GM23338 (cell line): Measurements from ENCODE around the gene CDX1. TPM values are rescaled to one million over a fixed set of nuclear protein-coding genes. Genes with fewer than 3 reads are reported as not detected.

Experiments used
- ATAC-seq: fragments of 200-7000 bp; cut with Tn5 transposase; 3 replicates; pipeline ENCODE4 v1.9.1; 2020
- DNase-seq: peaks from one replicate; pipeline ENCODE4 v3.0.0-alpha.2; 2015; ENCODE audit warnings: low spot score
- H2AFZ ChIP-seq: fragments of 200-600 bp; sonication (generic); 2 replicates; pipeline ENCODE4 v1.8.0; 2016; ENCODE audit warnings: antibody characterized with exemption, mild to moderate bottlenecking, moderate library complexity
- H3F3A ChIP-seq: fragments of 200-600 bp; sonication (generic); replicated peaks from 2 replicates; pipeline ENCODE4 v1.8.0; 2017; ENCODE audit warnings: antibody characterized with exemption, mixed run types, low read depth
- H3K27ac ChIP-seq: fragments of 200-600 bp; sonication (generic); 2 replicates; pipeline ENCODE4 v1.6.1; 2016; ENCODE audit warnings: low read depth
- H3K27me3 ChIP-seq: fragments of 200-600 bp; sonication (generic); 2 replicates; pipeline ENCODE4 v1.8.0; 2016; ENCODE audit warnings: mild to moderate bottlenecking, mixed run types, moderate library complexity; ENCODE audit not compliant: insufficient read depth
- H3K36me3 ChIP-seq: fragments of 200-600 bp; sonication (generic); 2 replicates; pipeline ENCODE4 v1.8.0; 2016; ENCODE audit warnings: mild to moderate bottlenecking; ENCODE audit not compliant: insufficient read depth
- H3K4me1 ChIP-seq: fragments of 200-600 bp; sonication (generic); 2 replicates; pipeline ENCODE4 v1.8.0; 2016; ENCODE audit warnings: mild to moderate bottlenecking, moderate library complexity; ENCODE audit not compliant: insufficient read depth
- H3K4me2 ChIP-seq: fragments of 200-600 bp; sonication (generic); 2 replicates; pipeline ENCODE4 v1.7.1; 2017; ENCODE audit warnings: mixed run types
- H3K4me3 ChIP-seq: fragments of 200-600 bp; sonication (generic); 2 replicates; pipeline ENCODE4 v1.6.1; 2016; ENCODE audit warnings: mixed run types
- H3K79me2 ChIP-seq: fragments of 200-600 bp; sonication (generic); replicated peaks from 2 replicates; pipeline ENCODE4 v1.8.0; 2017; ENCODE audit warnings: mild to moderate bottlenecking; ENCODE audit not compliant: insufficient read depth
- H3K9me2 ChIP-seq: fragments of 200-600 bp; sonication (generic); 2 replicates; pipeline ENCODE4 v1.8.0; 2017; ENCODE audit not compliant: insufficient read depth
- H4K20me1 ChIP-seq: fragments of 200-600 bp; sonication (generic); replicated peaks from 2 replicates; pipeline ENCODE4 v1.8.0; 2017; ENCODE audit warnings: mild to moderate bottlenecking; ENCODE audit not compliant: insufficient read depth
- H3K27ac Mint-ChIP-seq: 2 replicates; pipeline ENCODE4 v1.8.0; 2020; ENCODE audit warnings: inconsistent platforms, mild to moderate bottlenecking, moderate library complexity, mixed read lengths
- H3K27me3 Mint-ChIP-seq: 3 replicates; pipeline ENCODE4 v1.8.0; 2022; ENCODE audit warnings: low read depth, mild to moderate bottlenecking, moderate library complexity, mixed read lengths, inconsistent platforms; ENCODE audit not compliant: insufficient read depth, poor library complexity
- H3K36me3 Mint-ChIP-seq: 3 replicates; pipeline ENCODE4 v1.8.0; 2021; ENCODE audit warnings: low read depth, mild to moderate bottlenecking, inconsistent platforms, moderate library complexity, mixed read lengths
- H3K4me1 Mint-ChIP-seq: 3 replicates; pipeline ENCODE4 v1.8.0; 2020; ENCODE audit warnings: mild to moderate bottlenecking, inconsistent platforms, mixed read lengths
- H3K4me3 Mint-ChIP-seq: 3 replicates; pipeline ENCODE4 v1.8.0; 2021; ENCODE audit warnings: moderate library complexity, mild to moderate bottlenecking, inconsistent platforms, mixed read lengths
- H3K9me3 Mint-ChIP-seq: 3 replicates; pipeline ENCODE4 v1.8.0; 2020; ENCODE audit warnings: moderate library complexity, mild to moderate bottlenecking, inconsistent platforms, mixed read lengths
- CREB1 ChIP-seq: fragments of 250-450 bp; sonication (Bioruptor Pico); IDR thresholded peaks from 2 replicates; pipeline ENCODE4 v1.5.0; 2020; ENCODE audit warnings: low read depth, mild to moderate bottlenecking, moderate library complexity
- ETS1 ChIP-seq: IDR thresholded peaks from 2 replicates; pipeline ENCODE4 v1.6.1; 2016; ENCODE audit warnings: antibody characterized with exemption
- EZH2 ChIP-seq: fragments of 200-600 bp; sonication (generic); IDR thresholded peaks from one replicate; pipeline ENCODE4 v1.8.0; 2017; ENCODE audit warnings: antibody characterized with exemption, mild to moderate bottlenecking, low read depth; ENCODE audit not compliant: unreplicated experiment
- EZH2phosphoT487 ChIP-seq: fragments of 200-600 bp; sonication (generic); IDR thresholded peaks from one replicate; pipeline ENCODE4 v1.8.1; 2018; ENCODE audit warnings: antibody characterized with exemption; ENCODE audit not compliant: unreplicated experiment
- JUNB ChIP-seq: IDR thresholded peaks from one replicate; pipeline ENCODE4 v1.6.1; 2016; ENCODE audit warnings: antibody characterized with exemption; ENCODE audit not compliant: unreplicated experiment
- NANOG ChIP-seq: IDR thresholded peaks from 2 replicates; pipeline ENCODE4 v1.6.1; 2016; ENCODE audit warnings: antibody characterized with exemption, borderline replicate concordance
- POLR2AphosphoS5 ChIP-seq: IDR thresholded peaks from 2 replicates; pipeline ENCODE4 v1.6.1; 2016; ENCODE audit warnings: antibody characterized with exemption, low read depth
- REST ChIP-seq: IDR thresholded peaks from one replicate; pipeline ENCODE4 v1.6.1; 2018; ENCODE audit warnings: antibody characterized with exemption; ENCODE audit not compliant: unreplicated experiment
- STAT1 ChIP-seq: IDR thresholded peaks from one replicate; pipeline ENCODE4 v1.6.1; 2016; ENCODE audit warnings: antibody characterized with exemption; ENCODE audit not compliant: unreplicated experiment
- ZNF114 ChIP-seq: fragments of 250-450 bp; sonication (Bioruptor Pico); IDR thresholded peaks from 2 replicates; pipeline ENCODE4 v1.5.0; 2020; ENCODE audit warnings: mild to moderate bottlenecking, moderate library complexity
- ZNF331 ChIP-seq: fragments of 250-450 bp; sonication (Bioruptor Pico); IDR thresholded peaks from 2 replicates; pipeline ENCODE4 v1.5.0; 2020; ENCODE audit warnings: low read depth, mild to moderate bottlenecking, moderate library complexity
- polyA plus RNA-seq: library from polyadenylated mRNA; unstranded; fragments of >200 nt; fragmentation: Nextera tagmentation; extraction: Ambion mirVana; gene quantifications from 2 replicates; pipeline ENCODE4 v1.2.1, GENCODE V29; 2016
- total RNA-seq: library from RNA; depleted of rRNA; stranded (reverse); fragments of >200 nt; shearing (Covaris generic); gene quantifications from 2 replicates; pipeline ENCODE4 v1.2.3, GENCODE V29; 2014
- TF ChIP-seq, protein P1 (sequence below), 2 experiments: fragments of 200-600 bp in 1 of 2; sonication (generic) in 1 of 2; conservative IDR thresholded peaks; 2 replicates each; pipeline versions ENCODE4 v1.5.1 to v1.6.1; 2016 to 2017; ENCODE audit warnings: antibody characterized with exemption in 2 of 2, low read depth in 2 of 2, mild to moderate bottlenecking in 2 of 2, moderate library complexity in 1 of 2
- TF ChIP-seq, protein P2 (sequence below): fragments of 250-450 bp; sonication (Bioruptor Pico); IDR thresholded peaks from 2 replicates; pipeline ENCODE4 v1.5.0; 2020; ENCODE audit warnings: mild to moderate bottlenecking, moderate library complexity

Gene CDX1
- total and polyA plus RNA-seq, 2 experiments from 2014 or later = not detected

DNA sequence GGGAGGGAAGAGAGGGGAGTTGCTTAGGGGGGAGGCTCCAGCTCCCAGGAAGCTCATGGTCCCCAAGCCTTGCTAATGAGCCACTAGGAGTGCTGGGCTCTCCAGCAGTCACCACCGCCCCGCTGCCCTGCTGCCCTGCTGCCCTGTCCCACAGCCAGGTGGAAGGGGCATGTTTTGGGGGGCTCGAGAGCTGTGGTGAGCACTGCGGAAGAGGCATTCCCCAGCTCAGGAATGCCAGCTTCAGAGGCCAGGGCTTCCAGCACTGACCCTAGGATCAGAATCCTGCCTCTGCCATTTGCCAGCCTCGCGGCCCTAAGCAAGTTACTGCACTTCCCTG, 40.2 kb downstream of the CDX1 start:
- H3K36me3 Mint-ChIP-seq = no peaks in the 10 kb centered on the region; the same call in 2 of the 3 replicates
- Histone ChIP-seq H3K36me3 (no peaks in the 10 kb centered on the region), H3K9me2 (no peaks in the 10 kb centered on the region), H3K4me1 (peaks cover 5% of the 10 kb centered on the region), H3K4me2 (no peak overlapping the region), H3K4me3 (no peak overlapping the region), H3K79me2 (no peaks in the 10 kb centered on the region), H4K20me1 (no peaks in the 10 kb centered on the region), H2AFZ (no peak overlapping the region), H3F3A (no peaks in the 10 kb centered on the region), H3K27ac (no peak overlapping the region), H3K27me3 (no peaks in the 10 kb centered on the region)
- H3K4me1 Mint-ChIP-seq = peaks cover 45% of the 10 kb centered on the region
- no peak for ATAC-seq
- H3K27me3 Mint-ChIP-seq = peaks cover 8% of the 10 kb centered on the region
- no peaks in the 10 kb centered on the region; the same call in 2 of the 3 replicates for H3K9me3 Mint-ChIP-seq
- H3K4me3 Mint-ChIP-seq = no peak overlapping the region
- no peak for DNase-seq
- no peak overlapping the region for H3K27ac Mint-ChIP-seq
- TF ChIP-seq EZH2 (no peak), NANOG (no peak), EZH2phosphoT487 (no peak), ZNF331 (CRISPR knock-in tag) (no peak), ETS1 (no peak), ZNF114 (CRISPR knock-in tag) (no peak), REST (no peak), STAT1 (no peak), CREB1 (CRISPR knock-in tag) (no peak), JUNB (no peak), POLR2AphosphoS5 (no peak)
- TF ChIP-seq, protein P1, sequence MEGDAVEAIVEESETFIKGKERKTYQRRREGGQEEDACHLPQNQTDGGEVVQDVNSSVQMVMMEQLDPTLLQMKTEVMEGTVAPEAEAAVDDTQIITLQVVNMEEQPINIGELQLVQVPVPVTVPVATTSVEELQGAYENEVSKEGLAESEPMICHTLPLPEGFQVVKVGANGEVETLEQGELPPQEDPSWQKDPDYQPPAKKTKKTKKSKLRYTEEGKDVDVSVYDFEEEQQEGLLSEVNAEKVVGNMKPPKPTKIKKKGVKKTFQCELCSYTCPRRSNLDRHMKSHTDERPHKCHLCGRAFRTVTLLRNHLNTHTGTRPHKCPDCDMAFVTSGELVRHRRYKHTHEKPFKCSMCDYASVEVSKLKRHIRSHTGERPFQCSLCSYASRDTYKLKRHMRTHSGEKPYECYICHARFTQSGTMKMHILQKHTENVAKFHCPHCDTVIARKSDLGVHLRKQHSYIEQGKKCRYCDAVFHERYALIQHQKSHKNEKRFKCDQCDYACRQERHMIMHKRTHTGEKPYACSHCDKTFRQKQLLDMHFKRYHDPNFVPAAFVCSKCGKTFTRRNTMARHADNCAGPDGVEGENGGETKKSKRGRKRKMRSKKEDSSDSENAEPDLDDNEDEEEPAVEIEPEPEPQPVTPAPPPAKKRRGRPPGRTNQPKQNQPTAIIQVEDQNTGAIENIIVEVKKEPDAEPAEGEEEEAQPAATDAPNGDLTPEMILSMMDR (conservative IDR thresholded peaks at IDR 0.05; ENCODE audit: low read depth in 2 of 2) = no peak
- TF ChIP-seq, protein P2, sequence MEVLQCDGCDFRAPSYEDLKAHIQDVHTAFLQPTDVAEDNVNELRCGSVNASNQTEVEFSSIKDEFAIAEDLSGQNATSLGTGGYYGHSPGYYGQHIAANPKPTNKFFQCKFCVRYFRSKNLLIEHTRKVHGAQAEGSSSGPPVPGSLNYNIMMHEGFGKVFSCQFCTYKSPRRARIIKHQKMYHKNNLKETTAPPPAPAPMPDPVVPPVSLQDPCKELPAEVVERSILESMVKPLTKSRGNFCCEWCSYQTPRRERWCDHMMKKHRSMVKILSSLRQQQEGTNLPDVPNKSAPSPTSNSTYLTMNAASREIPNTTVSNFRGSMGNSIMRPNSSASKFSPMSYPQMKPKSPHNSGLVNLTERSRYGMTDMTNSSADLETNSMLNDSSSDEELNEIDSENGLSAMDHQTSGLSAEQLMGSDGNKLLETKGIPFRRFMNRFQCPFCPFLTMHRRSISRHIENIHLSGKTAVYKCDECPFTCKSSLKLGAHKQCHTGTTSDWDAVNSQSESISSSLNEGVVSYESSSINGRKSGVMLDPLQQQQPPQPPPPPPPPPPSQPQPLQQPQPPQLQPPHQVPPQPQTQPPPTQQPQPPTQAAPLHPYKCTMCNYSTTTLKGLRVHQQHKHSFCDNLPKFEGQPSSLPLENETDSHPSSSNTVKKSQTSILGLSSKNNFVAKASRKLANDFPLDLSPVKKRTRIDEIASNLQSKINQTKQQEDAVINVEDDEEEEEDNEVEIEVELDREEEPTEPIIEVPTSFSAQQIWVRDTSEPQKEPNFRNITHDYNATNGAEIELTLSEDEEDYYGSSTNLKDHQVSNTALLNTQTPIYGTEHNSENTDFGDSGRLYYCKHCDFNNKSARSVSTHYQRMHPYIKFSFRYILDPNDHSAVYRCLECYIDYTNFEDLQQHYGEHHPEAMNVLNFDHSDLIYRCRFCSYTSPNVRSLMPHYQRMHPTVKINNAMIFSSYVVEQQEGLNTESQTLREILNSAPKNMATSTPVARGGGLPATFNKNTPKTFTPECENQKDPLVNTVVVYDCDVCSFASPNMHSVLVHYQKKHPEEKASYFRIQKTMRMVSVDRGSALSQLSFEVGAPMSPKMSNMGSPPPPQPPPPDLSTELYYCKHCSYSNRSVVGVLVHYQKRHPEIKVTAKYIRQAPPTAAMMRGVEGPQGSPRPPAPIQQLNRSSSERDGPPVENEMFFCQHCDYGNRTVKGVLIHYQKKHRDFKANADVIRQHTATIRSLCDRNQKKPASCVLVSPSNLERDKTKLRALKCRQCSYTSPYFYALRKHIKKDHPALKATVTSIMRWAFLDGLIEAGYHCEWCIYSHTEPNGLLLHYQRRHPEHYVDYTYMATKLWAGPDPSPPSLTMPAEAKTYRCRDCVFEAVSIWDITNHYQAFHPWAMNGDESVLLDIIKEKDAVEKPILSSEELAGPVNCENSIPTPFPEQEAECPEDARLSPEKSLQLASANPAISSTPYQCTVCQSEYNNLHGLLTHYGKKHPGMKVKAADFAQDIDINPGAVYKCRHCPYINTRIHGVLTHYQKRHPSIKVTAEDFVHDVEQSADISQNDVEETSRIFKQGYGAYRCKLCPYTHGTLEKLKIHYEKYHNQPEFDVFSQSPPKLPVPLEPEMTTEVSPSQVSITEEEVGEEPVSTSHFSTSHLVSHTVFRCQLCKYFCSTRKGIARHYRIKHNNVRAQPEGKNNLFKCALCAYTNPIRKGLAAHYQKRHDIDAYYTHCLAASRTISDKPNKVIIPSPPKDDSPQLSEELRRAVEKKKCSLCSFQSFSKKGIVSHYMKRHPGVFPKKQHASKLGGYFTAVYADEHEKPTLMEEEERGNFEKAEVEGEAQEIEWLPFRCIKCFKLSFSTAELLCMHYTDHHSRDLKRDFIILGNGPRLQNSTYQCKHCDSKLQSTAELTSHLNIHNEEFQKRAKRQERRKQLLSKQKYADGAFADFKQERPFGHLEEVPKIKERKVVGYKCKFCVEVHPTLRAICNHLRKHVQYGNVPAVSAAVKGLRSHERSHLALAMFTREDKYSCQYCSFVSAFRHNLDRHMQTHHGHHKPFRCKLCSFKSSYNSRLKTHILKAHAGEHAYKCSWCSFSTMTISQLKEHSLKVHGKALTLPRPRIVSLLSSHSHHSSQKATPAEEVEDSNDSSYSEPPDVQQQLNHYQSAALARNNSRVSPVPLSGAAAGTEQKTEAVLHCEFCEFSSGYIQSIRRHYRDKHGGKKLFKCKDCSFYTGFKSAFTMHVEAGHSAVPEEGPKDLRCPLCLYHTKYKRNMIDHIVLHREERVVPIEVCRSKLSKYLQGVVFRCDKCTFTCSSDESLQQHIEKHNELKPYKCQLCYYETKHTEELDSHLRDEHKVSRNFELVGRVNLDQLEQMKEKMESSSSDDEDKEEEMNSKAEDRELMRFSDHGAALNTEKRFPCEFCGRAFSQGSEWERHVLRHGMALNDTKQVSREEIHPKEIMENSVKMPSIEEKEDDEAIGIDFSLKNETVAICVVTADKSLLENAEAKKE = no peak
